ENCODE data around the gene RIPK4.

Gene RIPK4

GRCh38 chr21:41759926-41760325, 6.9 kb downstream of the RIPK4 start:
- peaks cover 48% of the 10 kb centered on the region for H3K27me3 Mint-ChIP-seq (ENCODE audit: low read depth)
- H3K4me1 Mint-ChIP-seq (ENCODE audit: low read depth): peaks cover 3% of the 10 kb centered on the region
- no peaks in the 10 kb centered on the region for H3K9me3 Mint-ChIP-seq
- DNase-seq (ENCODE audit: low spot score): no peak
- H3K27ac Mint-ChIP-seq: no peak overlapping the region
- H3K36me3 Mint-ChIP-seq (ENCODE audit: low read depth): no peaks in the 10 kb centered on the region
- no peak overlapping the region for H3K4me3 Mint-ChIP-seq

GRCh38 chr21:41759214-41759840, 7.5 kb downstream of the RIPK4 start:
- Mint-ChIP-seq H3K36me3 (ENCODE audit: low read depth) (no peaks in the 10 kb centered on the region), H3K9me3 (no peaks in the 10 kb centered on the region), H3K27me3 (ENCODE audit: low read depth) (peaks cover 42% of the 10 kb centered on the region), H3K4me3 (no peak overlapping the region), H3K4me1 (ENCODE audit: low read depth) (peaks cover 3% of the 10 kb centered on the region), H3K27ac (no peak overlapping the region)
- no peak for DNase-seq (ENCODE audit: low spot score)

- H3K4me1 Mint-ChIP-seq (ENCODE audit: low read depth): peaks cover 3% of the 10 kb centered on the region
- no peak overlapping the region for H3K4me3 Mint-ChIP-seq
- no peaks in the 10 kb centered on the region for H3K9me3 Mint-ChIP-seq
- H3K36me3 Mint-ChIP-seq (ENCODE audit: low read depth): no peaks in the 10 kb centered on the region
- H3K27me3 Mint-ChIP-seq (ENCODE audit: low read depth): peaks cover 39% of the 10 kb centered on the region
- H3K27ac Mint-ChIP-seq: no peak overlapping the region
- DNase-seq (ENCODE audit: low spot score): no peak
Observed at GRCh38 chr21:41758550-41758949, 8.3 kb downstream of the RIPK4 start.

GRCh38 chr21:41755934-41756773, 10.7 kb downstream of the RIPK4 start:
- Mint-ChIP-seq H3K4me1 (ENCODE audit: low read depth) (no peaks in the 10 kb centered on the region), H3K27me3 (ENCODE audit: low read depth) (peaks cover 17% of the 10 kb centered on the region)

GRCh38 chr21:41755258-41755933, 11.5 kb downstream of the RIPK4 start:
- DNase-seq (ENCODE audit: low spot score): no peak
- Mint-ChIP-seq H3K4me3 (no peak overlapping the region), H3K27me3 (ENCODE audit: low read depth) (peaks cover 9% of the 10 kb centered on the region), H3K9me3 (no peaks in the 10 kb centered on the region), H3K27ac (no peak overlapping the region), H3K4me1 (ENCODE audit: low read depth) (no peaks in the 10 kb centered on the region), H3K36me3 (ENCODE audit: low read depth) (no peaks in the 10 kb centered on the region)

More at GRCh38 chr21:41755934-41756773, 10.7 kb downstream of the RIPK4 start:
- H3K27ac Mint-ChIP-seq: no peak overlapping the region
- H3K4me3 Mint-ChIP-seq: no peak overlapping the region
- no peaks in the 10 kb centered on the region for H3K9me3 Mint-ChIP-seq
- no peak for DNase-seq (ENCODE audit: low spot score)
- H3K36me3 Mint-ChIP-seq (ENCODE audit: low read depth): no peaks in the 10 kb centered on the region

GRCh38 chr21:41754479-41754891, 12.4 kb downstream of the RIPK4 start:
- no peaks in the 10 kb centered on the region for H3K36me3 Mint-ChIP-seq (ENCODE audit: low read depth)
- H3K9me3 Mint-ChIP-seq: no peaks in the 10 kb centered on the region
- peaks cover under 1% of the 10 kb centered on the region for H3K27me3 Mint-ChIP-seq (ENCODE audit: low read depth)
- no peak overlapping the region for H3K4me3 Mint-ChIP-seq
- H3K27ac Mint-ChIP-seq: no peak overlapping the region
- H3K4me1 Mint-ChIP-seq (ENCODE audit: low read depth): no peaks in the 10 kb centered on the region
- no peak for DNase-seq (ENCODE audit: low spot score)

- H3K27me3 Mint-ChIP-seq (ENCODE audit: low read depth): no peaks in the 10 kb centered on the region
- no peaks in the 10 kb centered on the region for H3K36me3 Mint-ChIP-seq (ENCODE audit: low read depth)
- no peak overlapping the region for H3K4me3 Mint-ChIP-seq
- no peak overlapping the region for H3K27ac Mint-ChIP-seq
- H3K9me3 Mint-ChIP-seq: no peaks in the 10 kb centered on the region
- no peaks in the 10 kb centered on the region for H3K4me1 Mint-ChIP-seq (ENCODE audit: low read depth)
- DNase-seq (ENCODE audit: low spot score): no peak
Observed at GRCh38 chr21:41753006-41753898, 13.6 kb downstream of the RIPK4 start.

- Mint-ChIP-seq H3K4me3 (no peak overlapping the region), H3K27ac (no peak overlapping the region), H3K27me3 (ENCODE audit: low read depth) (no peaks in the 10 kb centered on the region), H3K9me3 (no peaks in the 10 kb centered on the region), H3K36me3 (ENCODE audit: low read depth) (no peaks in the 10 kb centered on the region), H3K4me1 (ENCODE audit: low read depth) (no peaks in the 10 kb centered on the region)
- no peak for DNase-seq (ENCODE audit: low spot score)
Observed at GRCh38 chr21:41752231-41752681, 14.6 kb downstream of the RIPK4 start.

GRCh38 chr21:41751611-41752011, 15.2 kb downstream of the RIPK4 start:
- H3K9me3 Mint-ChIP-seq: no peaks in the 10 kb centered on the region
- no peak overlapping the region for H3K27ac Mint-ChIP-seq
- H3K27me3 Mint-ChIP-seq (ENCODE audit: low read depth): no peaks in the 10 kb centered on the region
- no peaks in the 10 kb centered on the region for H3K36me3 Mint-ChIP-seq (ENCODE audit: low read depth)
- DNase-seq (ENCODE audit: low spot score): no peak
- no peak overlapping the region for H3K4me3 Mint-ChIP-seq
- no peaks in the 10 kb centered on the region for H3K4me1 Mint-ChIP-seq (ENCODE audit: low read depth)

- no peak overlapping the region for H3K4me3 Mint-ChIP-seq
- no peaks in the 10 kb centered on the region for H3K36me3 Mint-ChIP-seq (ENCODE audit: low read depth)
- no peaks in the 10 kb centered on the region for H3K27me3 Mint-ChIP-seq (ENCODE audit: low read depth)
- H3K9me3 Mint-ChIP-seq: no peaks in the 10 kb centered on the region
- no peak overlapping the region for H3K27ac Mint-ChIP-seq
- DNase-seq (ENCODE audit: low spot score): no peak
- no peaks in the 10 kb centered on the region for H3K4me1 Mint-ChIP-seq (ENCODE audit: low read depth)
Observed at GRCh38 chr21:41750532-41751151, 16.2 kb downstream of the RIPK4 start.

- H3K4me1 Mint-ChIP-seq (ENCODE audit: low read depth): no peaks in the 10 kb centered on the region
- H3K36me3 Mint-ChIP-seq (ENCODE audit: low read depth): no peaks in the 10 kb centered on the region
Observed at GRCh38 chr21:41750051-41750450, 16.8 kb downstream of the RIPK4 start.

GRCh38 chr21:41749286-41749685, 17.6 kb downstream of the RIPK4 start:
- H3K27me3 Mint-ChIP-seq (ENCODE audit: low read depth): no peaks in the 10 kb centered on the region
- H3K4me3 Mint-ChIP-seq: no peak overlapping the region
- no peaks in the 10 kb centered on the region for H3K9me3 Mint-ChIP-seq
- H3K27ac Mint-ChIP-seq: no peak overlapping the region
- no peak for DNase-seq (ENCODE audit: low spot score)
- no peaks in the 10 kb centered on the region for H3K4me1 Mint-ChIP-seq (ENCODE audit: low read depth)
- H3K36me3 Mint-ChIP-seq (ENCODE audit: low read depth): no peaks in the 10 kb centered on the region

More at GRCh38 chr21:41750051-41750450, 16.8 kb downstream of the RIPK4 start:
- no peak for DNase-seq (ENCODE audit: low spot score)
- no peaks in the 10 kb centered on the region for H3K9me3 Mint-ChIP-seq
- H3K4me3 Mint-ChIP-seq: no peak overlapping the region
- H3K27me3 Mint-ChIP-seq (ENCODE audit: low read depth): no peaks in the 10 kb centered on the region
- H3K27ac Mint-ChIP-seq: no peak overlapping the region

Data from T-helper 2 cell treated with Interferon-gamma antibody and Interleukin-4, amounts not matched to agents 5 μg/mL and 100 μg/mL, for 36 hours (primary cell).